Measurements from ENCODE around the gene PCDHGA11. TPM values are rescaled to one million over a fixed set of nuclear protein-coding genes. Genes with fewer than 3 reads are reported as not detected.
A peak's percentile ranks its signal among the peaks of the same experiment; 100 is the strongest.

Gene PCDHGA11
- total and polyA plus RNA-seq, 8 donors, result 0.23 to 2.6 (median 1.4) TPM

- TF ChIP-seq, protein P1, sequence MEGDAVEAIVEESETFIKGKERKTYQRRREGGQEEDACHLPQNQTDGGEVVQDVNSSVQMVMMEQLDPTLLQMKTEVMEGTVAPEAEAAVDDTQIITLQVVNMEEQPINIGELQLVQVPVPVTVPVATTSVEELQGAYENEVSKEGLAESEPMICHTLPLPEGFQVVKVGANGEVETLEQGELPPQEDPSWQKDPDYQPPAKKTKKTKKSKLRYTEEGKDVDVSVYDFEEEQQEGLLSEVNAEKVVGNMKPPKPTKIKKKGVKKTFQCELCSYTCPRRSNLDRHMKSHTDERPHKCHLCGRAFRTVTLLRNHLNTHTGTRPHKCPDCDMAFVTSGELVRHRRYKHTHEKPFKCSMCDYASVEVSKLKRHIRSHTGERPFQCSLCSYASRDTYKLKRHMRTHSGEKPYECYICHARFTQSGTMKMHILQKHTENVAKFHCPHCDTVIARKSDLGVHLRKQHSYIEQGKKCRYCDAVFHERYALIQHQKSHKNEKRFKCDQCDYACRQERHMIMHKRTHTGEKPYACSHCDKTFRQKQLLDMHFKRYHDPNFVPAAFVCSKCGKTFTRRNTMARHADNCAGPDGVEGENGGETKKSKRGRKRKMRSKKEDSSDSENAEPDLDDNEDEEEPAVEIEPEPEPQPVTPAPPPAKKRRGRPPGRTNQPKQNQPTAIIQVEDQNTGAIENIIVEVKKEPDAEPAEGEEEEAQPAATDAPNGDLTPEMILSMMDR (IDR thresholded peaks at IDR 0.05), result no peak
- Histone ChIP-seq H3K4me1 (no peaks in the 10 kb centered on the region), H3K36me3 (no peaks in the 10 kb centered on the region), H3K27ac (no peak overlapping the region), H3K27me3 (no peaks in the 10 kb centered on the region), H3K9me3 (peaks cover 0 to 49% (median 12%) of the 10 kb centered on the region in 4 donors), H3K4me3 (no peak overlapping the region)
- WGBS, 2 donors, result 21% methylated on average over 66 to 74 of the region's 74 CpGs
- no peak for DNase-seq
- ATAC-seq, result no peak
- intact Hi-C loops (cut with DNase I), result loop anchor here in 1 of 3 donors (10.0 kb wide), 1 partner anchor 106 kb away; no protein-coding TSS in a partner anchor
- no peak for FAIRE-seq
Observed at GRCh38 chr5:141419074-141419880, 1.6 kb upstream of the PCDHGA11 start.

DNA sequence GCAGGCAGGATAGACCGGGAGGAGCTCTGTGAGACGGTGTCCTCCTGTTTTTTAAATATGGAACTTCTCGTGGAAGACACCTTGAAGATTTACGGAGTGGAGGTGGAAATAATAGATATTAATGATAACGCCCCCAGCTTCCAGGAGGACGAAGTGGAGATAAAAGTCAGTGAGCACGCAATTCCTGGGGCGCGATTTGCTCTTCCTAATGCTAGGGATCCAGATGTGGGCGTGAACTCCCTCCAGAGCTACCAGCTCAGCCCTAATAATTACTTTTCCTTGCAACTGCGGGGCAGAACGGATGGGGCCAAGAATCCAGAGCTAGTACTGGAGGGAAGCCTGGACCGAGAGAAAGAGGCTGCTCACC, 621 bp downstream of the PCDHGA11 start:
- 8 to 10% methylated on average over 13 of the region's 13 CpGs for WGBS, 2 donors
- intact Hi-C loops (cut with DNase I), result loop anchor here in 1 of 3 donors (10.0 kb wide), 1 partner anchor 57 kb away; the partner anchor contains the start of gene PCDHGA5
- peaks cover 0 to 63% (median 12%) of the 10 kb centered on the region in 4 donors for H3K9me3 ChIP-seq

DNA sequence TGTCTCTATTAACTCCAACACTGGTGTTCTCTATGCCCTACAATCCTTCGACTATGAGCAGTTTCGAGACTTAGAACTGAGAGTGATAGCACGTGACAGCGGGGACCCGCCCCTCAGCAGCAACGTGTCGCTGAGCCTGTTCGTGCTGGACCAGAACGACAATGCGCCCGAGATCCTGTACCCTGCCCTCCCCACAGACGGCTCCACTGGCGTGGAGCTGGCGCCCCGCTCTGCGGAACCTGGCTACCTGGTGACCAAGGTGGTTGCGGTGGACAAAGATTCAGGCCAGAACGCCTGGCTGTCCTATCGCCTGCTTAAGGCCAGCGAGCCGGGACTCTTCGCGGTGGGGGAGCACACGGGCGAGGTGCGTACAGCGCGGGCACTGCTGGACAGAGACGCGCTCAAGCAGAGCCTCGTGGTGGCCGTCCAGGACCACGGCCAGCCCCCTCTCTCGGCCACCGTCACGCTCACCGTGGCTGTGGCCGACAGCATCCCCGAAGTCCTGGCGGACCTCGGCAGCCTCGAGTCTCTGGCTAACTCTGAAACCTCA, 2.0 kb downstream of the PCDHGA11 start:
- DNase-seq (no peak), FAIRE-seq (no peak), ATAC-seq (no peak)
- H3K4me1 ChIP-seq, result no peaks in the 10 kb centered on the region
- H3K4me3 ChIP-seq, result no peak overlapping the region
- H3K27ac ChIP-seq, result no peak overlapping the region
- TF ChIP-seq, protein P1 (IDR thresholded peaks at IDR 0.05), result no peak
- 13 to 17% methylated on average over 42 of the region's 42 CpGs for WGBS, 2 donors
- intact Hi-C loops (cut with DNase I), result loop anchor here in 1 of 3 donors (10.0 kb wide), 1 partner anchor 58 kb away; the partner anchor contains the start of gene PCDHGA5
- H3K27me3 ChIP-seq, result no peaks in the 10 kb centered on the region
- no peaks in the 10 kb centered on the region for H3K36me3 ChIP-seq
- H3K9me3 ChIP-seq, result peaks cover 0 to 63% (median 10%) of the 10 kb centered on the region in 4 donors

More for the DNA sequence above, 621 bp downstream of the PCDHGA11 start:
- H3K27ac ChIP-seq, result no peak overlapping the region
- no peak for ATAC-seq
- no peaks in the 10 kb centered on the region for H3K27me3 ChIP-seq
- TF ChIP-seq, protein P1 (IDR thresholded peaks at IDR 0.05), result no peak
- H3K36me3 ChIP-seq, result no peaks in the 10 kb centered on the region
- DNase-seq, result no peak
- no peak for FAIRE-seq
- H3K4me1 ChIP-seq, result no peaks in the 10 kb centered on the region
- peak overlapping the region in 1 of 4 donors; percentile 24 for H3K4me3 ChIP-seq

DNA sequence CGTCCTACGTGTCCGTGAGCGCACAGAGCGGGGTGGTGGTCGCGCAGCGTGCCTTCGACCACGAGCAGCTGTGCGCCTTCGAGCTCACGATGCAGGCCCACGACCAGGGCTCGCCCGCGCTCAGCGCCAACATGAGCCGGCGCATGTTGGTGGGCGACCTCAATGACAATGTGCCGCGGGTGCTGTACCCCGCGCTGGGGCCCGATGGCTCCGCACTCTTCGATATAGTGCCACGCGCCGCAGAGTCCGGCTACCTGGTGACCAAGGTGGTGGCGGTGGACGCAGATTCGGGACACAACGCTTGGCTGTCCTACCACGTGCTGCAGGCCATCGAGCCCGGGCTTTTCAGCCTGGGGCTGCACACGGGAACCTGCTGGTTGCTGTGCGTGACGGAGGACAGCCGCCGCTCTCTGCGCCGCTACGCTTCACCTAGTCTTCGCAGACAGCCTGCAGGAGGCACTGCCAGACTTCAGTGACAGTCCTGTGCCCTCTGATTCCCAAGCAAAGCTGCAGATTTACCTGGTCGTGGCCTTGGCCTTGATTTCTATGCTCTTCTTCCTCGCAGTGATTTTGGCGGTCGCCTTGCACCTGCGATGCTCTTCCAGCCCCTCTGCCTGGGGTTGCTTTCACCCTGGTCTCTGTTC, 7.1 kb downstream of the PCDHGA11 start:
- DNase-seq (peak in 1 of 6 donors; percentile 44), ATAC-seq (no peak)
- no peaks in the 10 kb centered on the region for H3K27me3 ChIP-seq

More for the DNA sequence above, 7.1 kb downstream of the PCDHGA11 start:
- FAIRE-seq, result no peak
- Histone ChIP-seq H3K27ac (no peak overlapping the region), H3K4me1 (no peaks in the 10 kb centered on the region), H3K4me3 (no peak overlapping the region), H3K36me3 (no peaks in the 10 kb centered on the region), H3K9me3 (peaks cover 0 to 44% (median 0%) of the 10 kb centered on the region in 4 donors)
- TF ChIP-seq, protein P1 (IDR thresholded peaks at IDR 0.05), result no peak
- 27 to 33% methylated on average over 53 of the region's 53 CpGs for WGBS, 2 donors
- intact Hi-C loops (cut with DNase I), result loop anchor here in 1 of 3 donors (10.0 kb wide), 1 partner anchor 63 kb away; the partner anchor contains the start of gene PCDHGA5
